A549 (cell line): ENCODE measurements around the gene HACD1. TPM values are rescaled to one million over a fixed set of nuclear protein-coding genes. Genes with fewer than 3 reads are reported as not detected.

Experiments
- polyA plus RNA-seq, 4 experiments: library from polyadenylated mRNA; depleted of rRNA in 3 of 4; stranded (reverse); fragments of >200 nt; fragmentation: RNase III in 1 of 4; extraction: RNeasy Plus Mini Kit Qiagen cat#74134 plus additional on column Dnase treatment in 1 of 4; gene quantifications; 2 replicates in 3 of 4; 3 replicates in 1 of 4; pipeline ENCODE4 v1.2.3, GENCODE V29; 2011 to 2017
- small RNA-seq, 6 experiments: library from RNA; depleted of rRNA; stranded (forward); fragments of <200 nt; gene quantifications; one replicate each; pipeline ENCODE3, GENCODE V24; 2012

Gene HACD1
- polyA plus RNA-seq, 2 of the 4 experiments (the other 2 are of a cell fraction), result 44.9 to 92.1 TPM

Small RNA genes lying within 50 kb of the gene (small RNA-seq; reads per million reads assigned to genes)
- gene AC069542.2, result 0 reads per million in 6 experiments

Other genes with a start within 250 kb of the HACD1 start
- gene ST8SIA6, start 162.8 kb downstream of the HACD1 start, polyA plus RNA-seq (2011; rRNA removed), result 0.16 and 0.17 TPM in 2 replicates
- gene ST8SIA6, start 162.8 kb downstream of the HACD1 start, polyA plus RNA-seq (2017; fragmentation: RNase III; extraction: RNeasy Plus Mini Kit Qiagen cat#74134 plus additional on column Dnase treatment), result 0.09 to 0.25 TPM (median 0.20 TPM) in 3 replicates
- 37.3 and 51.7 TPM in 2 replicates for gene STAM, start 26.8 kb upstream of the HACD1 start, polyA plus RNA-seq (2011; rRNA removed)
- 24.2 to 24.4 TPM (median 24.4 TPM) in 3 replicates for gene STAM, start 26.8 kb upstream of the HACD1 start, polyA plus RNA-seq (2017; fragmentation: RNase III; extraction: RNeasy Plus Mini Kit Qiagen cat#74134 plus additional on column Dnase treatment)
- gene TMEM236, start 134.8 kb upstream of the HACD1 start, polyA plus RNA-seq (2011; rRNA removed), result 0.05 and 0.09 TPM in 2 replicates
- gene TMEM236, start 134.8 kb upstream of the HACD1 start, polyA plus RNA-seq (2017; fragmentation: RNase III; extraction: RNeasy Plus Mini Kit Qiagen cat#74134 plus additional on column Dnase treatment), result 0.06 to 0.14 TPM (median 0.08 TPM) in 3 replicates
- gene MRC1, start 192.0 kb upstream of the HACD1 start, polyA plus RNA-seq (2011; rRNA removed), result 0.01 TPM in 1 of 2 replicates, not detected in the other
- 0.01 to 0.03 TPM in 2 of 3 replicates, not detected in the other for gene MRC1, start 192.0 kb upstream of the HACD1 start, polyA plus RNA-seq (2017; fragmentation: RNase III; extraction: RNeasy Plus Mini Kit Qiagen cat#74134 plus additional on column Dnase treatment)